Esophagus (tissue), 2 donors: ENCODE results near the gene TACR3. TPM values are rescaled to one million over a fixed set of nuclear protein-coding genes. Genes with fewer than 3 reads are reported as not detected.
"Not testable (repeated sequence)": the region's sequence is repeated elsewhere in the genome, so short reads cannot be mapped to it uniquely, and the experiment has no call there.

ENCODE experiments used
- H3K27ac ChIP-seq, 2 donors: one replicate each; pipeline ENCODE4 v1.5.1; 2013; ENCODE audit warnings: low read depth in 2 of 2, mild to moderate bottlenecking in 2 of 2, inconsistent platforms in 1 of 2, low read length in 1 of 2, moderate library complexity in 1 of 2
- H3K27me3 ChIP-seq, 2 donors: one replicate each; pipeline ENCODE4 v1.6.1; 2013; ENCODE audit warnings: low read length in 2 of 2, control low read depth in 1 of 2, mild to moderate bottlenecking in 1 of 2; ENCODE audit not compliant: insufficient read depth in 2 of 2, control insufficient read depth in 1 of 2
- H3K36me3 ChIP-seq, 2 donors: one replicate each; pipeline ENCODE4 v1.6.1; 2013; ENCODE audit warnings: low read length in 1 of 2; ENCODE audit not compliant: control insufficient read depth in 2 of 2, insufficient read depth in 2 of 2
- H3K4me1 ChIP-seq, 2 donors: one replicate each; pipeline ENCODE4 v1.6.1; 2013; ENCODE audit warnings: low read length in 1 of 2; ENCODE audit not compliant: control insufficient read depth in 2 of 2, insufficient read depth in 2 of 2
- H3K4me3 ChIP-seq, 2 donors: one replicate each; pipeline ENCODE4 v1.5.1; 2013; ENCODE audit warnings: low read length in 2 of 2, mild to moderate bottlenecking in 2 of 2, low read depth in 1 of 2, moderate library complexity in 1 of 2
- H3K9me3 ChIP-seq, 2 donors: one replicate each; pipeline ENCODE4 v1.6.1; 2013; ENCODE audit warnings: mild to moderate bottlenecking in 2 of 2, low read depth in 1 of 2, low read length in 1 of 2, moderate library complexity in 1 of 2; ENCODE audit not compliant: control insufficient read depth in 2 of 2, insufficient read depth in 1 of 2
- WGBS, 2 donors: extraction: QIAGEN DNeasy Blood & Tissue Kit; methylation state at CpG; one replicate each; pipeline ENCODE4 v1.1.7; 2013; 5-methylcytosine and 5-hydroxymethylcytosine counted together
- polyA plus RNA-seq, 2 donors: library from polyadenylated mRNA; stranded (reverse); fragments of 200-250 nt; gene quantifications; one replicate each; pipeline ENCODE4 v1.2.3, GENCODE V29; 2013
- donor health status: healthy with polysubstance abuse.
- donor health status: Bipolar disorder and iron deficiency.

The TACR3 gene, protein sequence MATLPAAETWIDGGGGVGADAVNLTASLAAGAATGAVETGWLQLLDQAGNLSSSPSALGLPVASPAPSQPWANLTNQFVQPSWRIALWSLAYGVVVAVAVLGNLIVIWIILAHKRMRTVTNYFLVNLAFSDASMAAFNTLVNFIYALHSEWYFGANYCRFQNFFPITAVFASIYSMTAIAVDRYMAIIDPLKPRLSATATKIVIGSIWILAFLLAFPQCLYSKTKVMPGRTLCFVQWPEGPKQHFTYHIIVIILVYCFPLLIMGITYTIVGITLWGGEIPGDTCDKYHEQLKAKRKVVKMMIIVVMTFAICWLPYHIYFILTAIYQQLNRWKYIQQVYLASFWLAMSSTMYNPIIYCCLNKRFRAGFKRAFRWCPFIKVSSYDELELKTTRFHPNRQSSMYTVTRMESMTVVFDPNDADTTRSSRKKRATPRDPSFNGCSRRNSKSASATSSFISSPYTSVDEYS
- polyA plus RNA-seq = not detected

DNA sequence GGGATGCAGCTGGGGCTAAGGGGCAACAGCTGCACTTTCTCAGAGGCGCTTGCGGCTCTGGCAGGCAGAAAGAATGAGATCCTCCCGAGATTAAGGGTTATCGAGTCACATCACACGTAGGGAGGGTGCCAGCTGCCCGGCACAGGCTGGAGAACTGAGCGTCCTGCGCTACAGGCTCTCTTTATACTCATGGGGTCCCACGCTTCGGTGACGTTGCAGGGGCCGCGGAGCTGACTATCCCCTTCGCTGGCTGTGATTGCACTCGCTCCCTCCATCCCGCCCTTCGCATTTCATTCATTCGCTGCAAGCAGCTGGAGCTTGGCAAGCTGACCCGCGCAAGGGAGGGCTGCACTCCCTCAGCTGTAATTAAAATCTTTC lies at the start of gene TACR3:
Gene TACR3 (minus strand): TSS at position 156 of the 378 bp plus-strand sequence. CDS start 310 bp downstream, outside the sequence.
- 6 to 7% methylated on average over 20 of the region's 20 CpGs for WGBS, 2 donors
- peaks cover 0 to 4% of the 10 kb centered on the region in 2 donors for H3K27me3 ChIP-seq
- no peaks in the 10 kb centered on the region for H3K36me3 ChIP-seq
- H3K9me3 ChIP-seq = peaks cover 0 to 5% of the 10 kb centered on the region in 2 donors
- H3K27ac ChIP-seq = no peak within 1 kb of the TSS
- H3K4me1 ChIP-seq = peaks cover 4 to 5% of the 10 kb centered on the region in 2 donors
- no peak within 1 kb of the TSS for H3K4me3 ChIP-seq

DNA sequence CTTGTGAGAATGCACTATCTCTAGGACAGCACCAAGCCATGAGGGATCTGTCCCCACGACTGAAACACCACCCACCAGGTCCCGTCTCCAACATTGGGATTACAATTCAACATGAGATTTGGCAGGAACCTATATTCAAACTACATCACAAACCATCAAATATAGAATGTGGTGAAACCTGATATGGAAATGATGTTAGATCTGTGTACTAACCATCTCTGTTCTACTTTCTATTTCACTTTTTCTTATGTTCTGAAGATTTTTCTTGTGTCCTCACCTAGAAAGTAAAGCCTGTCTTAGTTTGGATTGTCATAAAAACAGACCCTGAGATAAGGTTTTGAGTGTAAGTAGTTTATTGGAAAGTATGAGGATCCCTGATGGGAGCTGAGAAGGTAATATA lies 37.8 kb upstream of the TACR3 start:
- H3K27ac ChIP-seq = no peak overlapping the region
- H3K36me3 ChIP-seq = no peaks in the 10 kb centered on the region
- 75% methylated on average over 2 of the region's 2 CpGs for WGBS, 2 donors
- H3K4me3 ChIP-seq = no peak overlapping the region
- H3K4me1 ChIP-seq = no peaks in the 10 kb centered on the region
- H3K9me3 ChIP-seq = peaks cover 3 to 6% of the 10 kb centered on the region in 2 donors
- H3K27me3 ChIP-seq = no peaks in the 10 kb centered on the region

DNA sequence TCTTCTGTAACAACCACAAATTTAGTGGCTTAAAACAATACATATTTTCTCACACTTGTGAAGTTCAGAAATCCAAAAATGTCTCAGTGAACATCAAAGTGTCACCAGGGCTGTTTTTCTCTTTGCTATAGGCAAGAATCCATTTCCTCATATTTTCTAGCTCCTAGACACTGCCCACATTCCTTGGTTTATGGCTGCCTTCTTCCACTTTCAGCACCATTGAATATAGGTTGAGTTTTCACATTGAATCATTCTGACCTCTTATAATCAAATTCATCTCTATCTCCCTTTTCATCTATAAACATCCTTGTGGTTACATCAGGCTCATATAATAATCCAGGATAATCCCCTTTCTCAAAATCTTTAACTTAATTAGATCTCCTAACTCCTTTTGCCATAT lies 37.0 kb upstream of the TACR3 start:
- peaks cover 4 to 11% of the 10 kb centered on the region in 2 donors for H3K9me3 ChIP-seq
- no peaks in the 10 kb centered on the region for H3K4me1 ChIP-seq
- no peak overlapping the region for H3K27ac ChIP-seq
- no peaks in the 10 kb centered on the region for H3K36me3 ChIP-seq
- H3K27me3 ChIP-seq = no peaks in the 10 kb centered on the region
- H3K4me3 ChIP-seq = no peak overlapping the region

DNA sequence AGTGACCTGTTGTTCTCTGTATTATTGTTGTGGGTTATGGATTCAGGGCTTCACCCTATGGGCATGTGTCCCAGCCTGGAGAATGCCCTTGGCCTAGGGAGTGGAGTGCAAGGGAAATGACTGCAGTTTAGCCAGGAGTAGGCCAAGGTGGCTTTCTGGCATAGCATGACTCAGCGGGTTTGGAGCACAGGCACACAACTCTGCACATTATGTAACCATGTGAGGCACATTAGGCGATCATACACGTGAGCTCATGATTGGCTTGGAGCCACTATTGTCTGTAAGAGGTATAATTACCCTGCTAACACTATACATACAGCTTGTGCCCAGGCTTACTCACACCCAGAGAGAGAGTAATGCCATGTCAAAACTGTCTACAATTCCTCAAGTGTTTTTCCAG lies 35.1 kb upstream of the TACR3 start:
- no peaks in the 10 kb centered on the region for H3K36me3 ChIP-seq
- H3K27ac ChIP-seq = peak overlapping the region in 1 of 2 donors; percentile 20
- H3K4me3 ChIP-seq = no peak overlapping the region
- H3K4me1 ChIP-seq = no peaks in the 10 kb centered on the region
- WGBS, 2 donors = 58 to 69% methylated on average over 3 of the region's 3 CpGs
- no peaks in the 10 kb centered on the region for H3K27me3 ChIP-seq
- peaks cover 4 to 11% of the 10 kb centered on the region in 2 donors for H3K9me3 ChIP-seq

DNA sequence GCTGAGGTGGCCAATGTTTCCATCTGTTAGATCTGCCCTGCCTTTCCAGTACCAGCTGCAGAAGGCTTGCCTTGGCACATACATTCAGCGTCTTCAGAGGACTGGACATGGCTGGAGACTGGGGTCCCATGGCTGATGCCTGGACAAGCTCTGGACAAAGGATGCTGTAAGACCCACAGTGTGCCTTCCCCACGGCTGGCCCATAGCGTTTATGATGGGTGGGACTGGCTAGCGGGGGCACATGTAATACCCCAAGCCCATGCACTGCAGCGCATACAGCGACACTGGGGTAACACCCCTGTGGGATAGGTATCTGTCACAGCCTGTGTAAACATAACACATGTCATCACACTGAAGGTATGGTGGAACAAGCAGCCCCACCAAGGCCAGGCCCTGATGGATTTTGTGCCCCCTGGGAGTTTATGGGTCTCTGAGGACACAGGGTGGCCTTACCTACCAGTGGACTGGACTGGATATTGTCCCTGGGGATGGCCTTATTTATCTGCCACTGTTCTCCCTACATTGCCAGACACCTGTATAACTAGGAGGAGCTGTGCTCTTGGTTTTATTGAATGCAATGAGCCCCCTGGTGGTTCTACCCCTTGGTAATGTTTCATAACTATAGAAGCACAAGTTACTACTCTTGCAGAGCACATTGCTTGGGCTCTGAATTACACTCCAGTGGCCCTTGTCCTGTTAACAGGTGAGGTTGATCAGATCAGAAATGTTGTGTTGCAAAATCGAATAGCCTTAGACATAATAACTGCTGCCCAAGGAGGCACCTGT lies 34.3 kb upstream of the TACR3 start:
- no peaks in the 10 kb centered on the region for H3K36me3 ChIP-seq
- H3K27ac ChIP-seq = no peak overlapping the region
- WGBS, 2 donors = 89% methylated on average over 7 of the region's 7 CpGs
- no peaks in the 10 kb centered on the region for H3K4me1 ChIP-seq
- no peak overlapping the region for H3K4me3 ChIP-seq
- H3K9me3 ChIP-seq = peaks cover 4 to 11% of the 10 kb centered on the region in 2 donors
- H3K27me3 ChIP-seq = no peaks in the 10 kb centered on the region

DNA sequence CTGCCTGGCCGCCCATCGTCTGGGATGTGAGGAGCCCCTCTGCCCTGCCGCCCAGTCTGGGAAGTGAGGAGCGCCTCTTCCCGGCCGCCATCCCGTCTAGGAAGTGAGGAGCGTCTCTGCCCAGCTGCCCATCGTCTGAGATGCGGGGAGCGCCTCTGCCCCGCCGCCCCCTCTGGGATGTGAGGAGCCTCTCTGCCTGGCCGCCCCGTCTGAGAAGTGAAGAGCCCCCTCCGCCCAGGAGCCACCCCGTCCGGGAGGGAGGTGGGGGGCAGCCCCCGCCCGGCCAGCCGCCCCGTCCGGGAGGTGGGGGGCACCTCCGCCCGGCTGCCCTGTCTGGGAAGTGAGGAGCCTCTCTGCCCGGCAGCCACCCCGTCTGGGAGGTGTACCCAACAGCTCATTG lies 3.4 kb upstream of the TACR3 start:
- H3K4me1 ChIP-seq, H3K27ac ChIP-seq, H3K9me3 ChIP-seq, H3K4me3 ChIP-seq, H3K36me3 ChIP-seq, H3K27me3 ChIP-seq: not testable (repeated sequence)
- 95 to 96% methylated on average over 27 of the region's 27 CpGs for WGBS, 2 donors

DNA sequence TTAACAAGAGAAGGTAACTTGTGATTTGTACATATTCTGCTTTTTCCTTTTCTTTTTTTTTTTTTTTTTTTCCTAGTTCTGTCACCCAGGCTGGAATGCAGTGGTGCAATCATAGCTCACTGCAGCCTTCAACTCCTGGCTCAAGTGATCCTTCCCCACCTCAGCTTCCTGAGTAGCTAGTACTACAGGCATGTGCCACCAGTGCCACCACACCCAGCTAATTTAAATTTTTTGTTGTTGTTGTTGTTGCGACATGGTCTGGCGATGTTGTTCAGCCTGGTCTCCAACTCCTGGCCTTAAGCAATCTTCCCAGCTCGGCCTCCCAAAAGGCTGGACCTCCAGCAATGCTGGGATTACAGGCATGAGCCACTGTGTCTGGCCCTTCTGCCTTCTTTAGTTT lies 1.5 kb upstream of the TACR3 start:
- H3K9me3 ChIP-seq = peaks cover 0 to 5% of the 10 kb centered on the region in 2 donors
- no peaks in the 10 kb centered on the region for H3K36me3 ChIP-seq
- 83 to 87% methylated on average over 3 of the region's 3 CpGs for WGBS, 2 donors
- H3K4me3 ChIP-seq = no peak overlapping the region
- peaks cover 4 to 5% of the 10 kb centered on the region in 2 donors for H3K4me1 ChIP-seq
- H3K27ac ChIP-seq = no peak overlapping the region
- peaks cover 0 to 4% of the 10 kb centered on the region in 2 donors for H3K27me3 ChIP-seq

DNA sequence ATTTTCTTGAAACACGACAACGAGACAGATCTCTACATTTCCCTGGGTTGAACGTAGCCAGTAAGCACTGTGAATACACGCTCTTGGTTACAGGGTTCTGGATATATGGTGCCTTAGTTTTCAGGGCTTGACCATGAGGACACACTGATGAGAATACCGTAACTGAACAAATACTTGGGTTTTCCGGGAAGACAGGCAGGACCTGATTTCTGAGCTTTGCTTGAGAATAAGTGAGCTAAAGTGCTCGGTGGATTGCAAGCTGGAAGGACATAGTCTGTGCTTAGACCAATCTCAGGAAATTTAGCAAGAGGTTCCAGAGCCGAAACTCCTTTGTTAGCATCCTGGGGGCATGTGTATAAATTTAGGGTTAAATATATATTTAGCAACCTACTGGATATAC lies 876 bp upstream of the TACR3 start:
- peaks cover 4 to 5% of the 10 kb centered on the region in 2 donors for H3K4me1 ChIP-seq
- H3K27me3 ChIP-seq = peaks cover 0 to 4% of the 10 kb centered on the region in 2 donors
- peaks cover 0 to 5% of the 10 kb centered on the region in 2 donors for H3K9me3 ChIP-seq
- no peak overlapping the region for H3K4me3 ChIP-seq
- WGBS, 2 donors = 65 to 66% methylated on average over 8 of the region's 8 CpGs
- H3K27ac ChIP-seq = no peak overlapping the region
- no peaks in the 10 kb centered on the region for H3K36me3 ChIP-seq

DNA sequence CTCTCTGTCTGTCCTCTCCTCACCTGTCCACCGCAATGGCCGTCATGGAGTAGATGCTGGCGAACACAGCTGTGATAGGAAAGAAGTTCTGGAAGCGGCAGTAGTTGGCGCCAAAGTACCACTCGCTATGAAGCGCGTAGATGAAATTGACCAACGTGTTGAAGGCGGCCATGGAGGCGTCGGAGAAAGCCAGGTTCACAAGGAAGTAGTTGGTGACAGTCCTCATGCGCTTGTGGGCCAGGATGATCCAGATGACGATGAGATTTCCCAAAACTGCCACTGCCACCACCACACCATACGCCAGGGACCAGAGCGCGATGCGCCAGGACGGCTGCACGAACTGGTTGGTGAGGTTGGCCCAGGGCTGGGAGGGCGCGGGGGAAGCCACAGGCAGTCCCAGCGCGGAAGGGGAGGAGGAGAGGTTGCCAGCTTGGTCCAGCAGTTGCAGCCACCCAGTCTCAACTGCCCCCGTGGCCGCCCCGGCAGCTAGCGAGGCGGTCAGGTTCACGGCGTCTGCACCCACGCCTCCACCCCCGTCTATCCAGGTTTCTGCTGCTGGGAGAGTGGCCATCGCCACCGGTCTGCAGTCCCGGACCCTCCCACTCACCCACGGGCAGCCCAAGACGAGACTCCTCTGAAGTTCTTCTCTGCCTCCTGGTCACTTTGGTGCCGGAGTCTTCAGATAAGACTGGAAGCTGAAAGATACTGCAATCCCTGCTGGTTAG lies 518 bp downstream of the TACR3 start:
- no peak overlapping the region for H3K4me3 ChIP-seq
- no peak overlapping the region for H3K27ac ChIP-seq
- 7 to 8% methylated on average over 36 to 39 of the region's 39 CpGs for WGBS, 2 donors
- H3K36me3 ChIP-seq = no peaks in the 10 kb centered on the region
- peaks cover 0 to 4% of the 10 kb centered on the region in 2 donors for H3K27me3 ChIP-seq
- peaks cover 0 to 5% of the 10 kb centered on the region in 2 donors for H3K9me3 ChIP-seq
- H3K4me1 ChIP-seq = peaks cover 4 to 5% of the 10 kb centered on the region in 2 donors
